Measurements from ENCODE around the gene EPB41L3. TPM values are rescaled to one million over a fixed set of nuclear protein-coding genes. Genes with fewer than 3 reads are reported as not detected.
"Not testable (repeated sequence)": the region's sequence is repeated elsewhere in the genome, so short reads cannot be mapped to it uniquely, and the experiment has no call there.

The EPB41L3 gene
- total RNA-seq, 4 donors from 2014 or later, result 9.6 to 37.0 (median 13.5) TPM

DNA sequence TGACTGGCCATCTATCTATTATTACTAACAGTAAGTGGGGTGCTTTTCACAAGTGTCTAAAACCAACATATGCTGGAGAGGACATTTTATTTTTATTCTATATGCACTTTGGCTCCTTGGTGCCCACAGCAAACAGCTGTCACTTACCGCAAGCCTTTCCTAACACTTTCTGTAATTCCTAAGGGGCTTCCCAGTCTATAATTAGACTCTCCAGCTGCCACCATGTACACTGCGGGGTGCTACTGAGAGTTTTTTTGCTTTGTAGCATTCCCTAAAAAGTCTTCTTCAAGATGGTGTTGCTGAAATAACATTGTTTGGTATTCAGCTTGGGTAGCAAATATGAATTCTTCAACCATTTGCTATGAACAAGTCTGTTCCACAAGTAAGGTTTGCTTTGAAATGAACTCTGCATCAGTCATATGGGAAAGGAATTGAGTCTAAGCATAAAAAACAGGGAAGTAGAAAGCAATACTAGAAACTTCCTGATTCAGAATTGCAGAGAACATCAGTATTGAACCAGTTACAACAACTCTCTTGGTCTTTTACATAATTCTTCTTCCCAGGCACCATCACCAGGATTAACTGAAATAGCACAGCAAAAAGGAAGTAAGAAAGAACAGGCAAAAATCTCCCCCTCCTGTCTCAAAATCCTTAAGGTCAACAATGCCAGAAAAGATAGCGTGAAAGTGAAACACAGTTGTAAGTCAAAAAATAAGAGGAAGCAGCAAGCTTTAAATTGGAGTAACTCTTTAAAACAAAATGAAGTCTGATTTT, 28.6 kb downstream of the EPB41L3 start:
- H3K36me3 ChIP-seq, result no peaks in the 10 kb centered on the region
- no peaks in the 10 kb centered on the region for H3K27me3 ChIP-seq
- H3K4me1 ChIP-seq, result peaks cover 18% of the 10 kb centered on the region
- no peaks in the 10 kb centered on the region for H3K9me3 ChIP-seq
- WGBS, result 62% methylated on average over 3 of the region's 3 CpGs
- H3K27ac ChIP-seq, result no peak overlapping the region
- no peak overlapping the region for H3K4me3 ChIP-seq
- TF ChIP-seq EP300 (IDR thresholded peaks at IDR 0.05) (no peak), POLR2A (IDR thresholded peaks at IDR 0.05) (no peak), POLR2AphosphoS5 (IDR thresholded peaks at IDR 0.05) (no peak)
- TF ChIP-seq, protein P1, sequence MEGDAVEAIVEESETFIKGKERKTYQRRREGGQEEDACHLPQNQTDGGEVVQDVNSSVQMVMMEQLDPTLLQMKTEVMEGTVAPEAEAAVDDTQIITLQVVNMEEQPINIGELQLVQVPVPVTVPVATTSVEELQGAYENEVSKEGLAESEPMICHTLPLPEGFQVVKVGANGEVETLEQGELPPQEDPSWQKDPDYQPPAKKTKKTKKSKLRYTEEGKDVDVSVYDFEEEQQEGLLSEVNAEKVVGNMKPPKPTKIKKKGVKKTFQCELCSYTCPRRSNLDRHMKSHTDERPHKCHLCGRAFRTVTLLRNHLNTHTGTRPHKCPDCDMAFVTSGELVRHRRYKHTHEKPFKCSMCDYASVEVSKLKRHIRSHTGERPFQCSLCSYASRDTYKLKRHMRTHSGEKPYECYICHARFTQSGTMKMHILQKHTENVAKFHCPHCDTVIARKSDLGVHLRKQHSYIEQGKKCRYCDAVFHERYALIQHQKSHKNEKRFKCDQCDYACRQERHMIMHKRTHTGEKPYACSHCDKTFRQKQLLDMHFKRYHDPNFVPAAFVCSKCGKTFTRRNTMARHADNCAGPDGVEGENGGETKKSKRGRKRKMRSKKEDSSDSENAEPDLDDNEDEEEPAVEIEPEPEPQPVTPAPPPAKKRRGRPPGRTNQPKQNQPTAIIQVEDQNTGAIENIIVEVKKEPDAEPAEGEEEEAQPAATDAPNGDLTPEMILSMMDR (IDR thresholded peaks at IDR 0.05), result no peak
- no peak for DNase-seq (ENCODE audit: low spot score in 2 of 2)

DNA sequence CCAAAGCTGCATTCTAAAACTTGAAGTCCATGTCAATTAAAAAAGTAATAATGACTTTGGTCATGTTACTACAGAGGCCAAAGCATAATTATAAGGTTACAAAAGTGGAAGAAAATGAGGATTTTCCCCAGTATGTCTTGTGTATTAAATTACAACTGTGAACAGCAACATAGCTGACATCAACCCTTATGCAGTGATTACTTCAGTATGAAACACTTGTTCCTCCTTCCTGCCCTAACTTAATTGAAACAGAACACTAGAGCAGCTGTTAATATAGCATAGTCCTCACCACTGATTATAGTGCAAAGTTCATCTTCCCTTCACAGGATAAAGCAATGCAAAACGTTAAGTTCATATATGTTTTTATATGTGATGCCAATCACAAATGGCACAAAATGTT, 29.9 kb downstream of the EPB41L3 start:
- Histone ChIP-seq H3K4me1 (peaks cover 6% of the 10 kb centered on the region), H3K36me3 (no peaks in the 10 kb centered on the region), H3K27me3 (no peaks in the 10 kb centered on the region), H3K27ac (no peak overlapping the region), H3K4me3 (no peak overlapping the region), H3K9me3 (no peaks in the 10 kb centered on the region)
- 40% methylated on average over 1 of the region's 1 CpG for WGBS
- no peak for TF ChIP-seq EP300 (IDR thresholded peaks at IDR 0.05)
- TF ChIP-seq POLR2AphosphoS5 (IDR thresholded peaks at IDR 0.05), result no peak
- TF ChIP-seq, protein P1 (IDR thresholded peaks at IDR 0.05), result no peak
- no peak for TF ChIP-seq POLR2A (IDR thresholded peaks at IDR 0.05)
- no peak for DNase-seq (ENCODE audit: low spot score in 2 of 2)

DNA sequence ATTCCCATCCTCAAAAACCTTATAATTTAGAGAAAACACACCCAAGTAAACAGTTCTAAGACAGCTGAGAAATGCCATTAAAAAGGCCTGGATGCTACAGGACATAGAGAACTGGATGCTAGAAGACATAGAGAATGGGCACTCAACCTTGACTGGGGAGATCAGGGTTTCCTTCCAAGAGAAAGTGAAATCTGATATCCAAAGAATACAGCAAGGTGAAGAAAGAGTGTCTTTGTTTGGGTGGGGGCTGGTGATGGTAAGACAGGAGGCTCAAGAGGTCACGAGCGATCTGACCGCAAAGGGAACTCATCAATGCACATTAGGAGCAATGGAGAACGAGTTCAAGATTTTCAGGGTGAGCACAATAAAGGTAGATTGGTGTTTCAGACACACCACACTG, 31.6 kb downstream of the EPB41L3 start:
- Histone ChIP-seq H3K9me3 (no peaks in the 10 kb centered on the region), H3K4me1 (peaks cover 3% of the 10 kb centered on the region), H3K27me3 (no peaks in the 10 kb centered on the region), H3K36me3 (no peaks in the 10 kb centered on the region), H3K4me3 (no peak overlapping the region), H3K27ac (no peak overlapping the region)
- no peak for DNase-seq (ENCODE audit: low spot score in 2 of 2)
- no peak for TF ChIP-seq EP300 (IDR thresholded peaks at IDR 0.05)
- no peak for TF ChIP-seq POLR2A (IDR thresholded peaks at IDR 0.05)
- TF ChIP-seq, protein P1 (IDR thresholded peaks at IDR 0.05), result no peak
- no peak for TF ChIP-seq POLR2AphosphoS5 (IDR thresholded peaks at IDR 0.05)
- WGBS, result 95% methylated on average over 4 of the region's 4 CpGs

DNA sequence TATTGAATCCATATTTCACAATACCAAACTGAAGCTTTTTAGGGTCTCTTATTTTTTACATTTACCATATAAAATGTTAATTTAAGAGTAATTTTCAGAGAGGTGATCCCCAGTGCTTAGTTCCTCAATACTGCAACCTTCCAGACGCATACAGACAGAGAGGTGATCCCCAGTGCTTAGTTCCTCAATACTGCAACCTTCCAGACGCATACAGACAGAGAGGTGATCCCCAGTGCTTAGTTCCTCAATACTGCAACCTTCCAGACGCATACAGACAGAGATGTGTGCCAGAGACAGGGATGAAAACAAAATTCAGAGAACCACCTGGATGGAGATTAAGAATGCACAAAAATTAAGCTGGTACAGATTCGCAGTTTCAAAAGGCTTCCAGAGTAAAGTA, 32.3 kb downstream of the EPB41L3 start:
- not testable (repeated sequence) for H3K27me3 ChIP-seq; DNase-seq (ENCODE audit: low spot score in 2 of 2); H3K4me3 ChIP-seq; H3K4me1 ChIP-seq; H3K9me3 ChIP-seq; H3K36me3 ChIP-seq; H3K27ac ChIP-seq
- WGBS, result 89% methylated on average over 4 of the region's 4 CpGs

DNA sequence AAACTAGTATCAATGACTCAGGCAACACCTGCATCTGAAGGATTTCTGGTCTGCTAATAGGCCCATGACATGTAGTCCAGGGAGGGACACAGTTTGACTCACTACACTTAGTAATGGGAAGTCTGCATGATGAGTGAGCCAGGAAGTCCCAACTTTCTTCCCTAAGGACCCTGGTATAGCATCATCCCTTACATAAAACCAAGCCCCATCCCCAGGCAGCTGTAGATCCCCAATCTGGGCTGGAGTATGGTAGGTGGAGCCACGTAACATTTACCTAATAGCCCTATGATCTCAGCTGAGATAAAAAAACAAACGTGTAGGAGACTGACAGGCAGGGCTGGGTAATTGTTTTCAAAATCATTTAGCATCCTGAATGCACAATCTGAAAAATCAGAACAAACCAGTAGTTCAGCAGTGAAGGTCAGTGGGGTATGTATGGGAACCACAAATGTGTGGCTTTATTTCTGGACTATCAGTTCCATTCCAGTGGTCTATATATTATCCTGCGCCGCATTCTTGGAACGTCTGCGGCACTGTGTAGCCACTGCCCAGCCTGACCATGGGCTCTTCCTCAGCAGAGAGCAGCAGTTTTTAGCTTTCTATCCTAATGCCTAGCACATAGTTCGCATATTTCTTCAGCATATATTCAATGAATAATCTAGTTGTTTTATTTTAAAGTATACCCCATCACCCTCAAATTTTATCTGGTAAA, 33.5 kb downstream of the EPB41L3 start:
- 80% methylated on average over 7 of the region's 7 CpGs for WGBS
- no peak for DNase-seq (ENCODE audit: low spot score in 2 of 2)
- Histone ChIP-seq H3K27me3 (no peaks in the 10 kb centered on the region), H3K36me3 (no peaks in the 10 kb centered on the region), H3K4me1 (peaks cover 3% of the 10 kb centered on the region), H3K9me3 (no peaks in the 10 kb centered on the region), H3K4me3 (no peak overlapping the region), H3K27ac (no peak overlapping the region)
- TF ChIP-seq, protein P1 (IDR thresholded peaks at IDR 0.05), result no peak
- no peak for TF ChIP-seq EP300 (IDR thresholded peaks at IDR 0.05)
- TF ChIP-seq POLR2AphosphoS5 (IDR thresholded peaks at IDR 0.05), result no peak
- TF ChIP-seq POLR2A (IDR thresholded peaks at IDR 0.05), result no peak

Data from suprapubic skin (tissue), 4 donors.